GM18498 (cell line): Measurements from ENCODE around the gene MAGI2.
"Not testable (repeated sequence)": the region's sequence is repeated elsewhere in the genome, so short reads cannot be mapped to it uniquely, and the experiment has no call there.

Source experiments
- ATAC-seq: cut with Tn5 transposase; IDR thresholded peaks from one replicate; pipeline ENCODE4 v1.9.1; 2021; ENCODE audit warnings: mild to moderate bottlenecking, moderate library complexity; ENCODE audit not compliant: unreplicated experiment

The MAGI2 gene

DNA sequence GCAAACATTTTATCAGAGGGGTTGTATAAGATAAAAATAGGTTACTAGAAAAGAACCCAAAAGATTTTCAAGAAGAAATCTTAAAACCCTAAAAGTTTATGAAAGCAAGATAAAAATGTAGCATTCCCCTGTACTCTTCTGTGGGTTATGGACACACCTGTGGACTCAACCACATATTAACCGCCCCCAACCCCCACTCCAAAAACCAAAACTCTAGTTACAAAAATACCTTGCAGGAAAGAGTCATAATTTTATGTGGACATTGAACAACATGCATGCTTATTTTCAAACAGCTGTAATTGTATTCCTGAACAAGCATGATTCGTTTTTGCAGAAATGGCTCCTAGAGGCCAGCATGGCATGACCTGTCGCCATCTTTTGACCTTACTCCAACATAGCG, 1188.0 kb downstream of the MAGI2 start:
- ATAC-seq = no peak

DNA sequence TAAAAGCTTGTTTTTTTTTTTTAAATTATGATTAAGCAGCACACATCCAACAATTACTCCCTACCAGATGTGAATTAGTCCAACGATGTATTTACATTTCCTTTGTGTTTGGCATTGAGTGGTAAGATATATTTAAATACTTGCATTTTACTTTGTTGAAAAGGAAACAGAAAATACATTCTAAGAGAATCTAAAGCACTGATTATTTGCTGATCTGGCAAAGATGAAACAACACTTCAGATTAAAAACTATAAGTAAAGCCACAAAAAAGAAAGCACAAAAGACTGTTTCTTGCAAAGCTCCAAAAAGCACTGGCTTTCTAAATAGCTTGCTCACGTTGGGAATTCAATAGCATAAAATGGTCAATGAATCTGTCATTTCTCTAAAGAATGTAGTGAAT, 1188.4 kb downstream of the MAGI2 start:
- ATAC-seq = no peak

DNA sequence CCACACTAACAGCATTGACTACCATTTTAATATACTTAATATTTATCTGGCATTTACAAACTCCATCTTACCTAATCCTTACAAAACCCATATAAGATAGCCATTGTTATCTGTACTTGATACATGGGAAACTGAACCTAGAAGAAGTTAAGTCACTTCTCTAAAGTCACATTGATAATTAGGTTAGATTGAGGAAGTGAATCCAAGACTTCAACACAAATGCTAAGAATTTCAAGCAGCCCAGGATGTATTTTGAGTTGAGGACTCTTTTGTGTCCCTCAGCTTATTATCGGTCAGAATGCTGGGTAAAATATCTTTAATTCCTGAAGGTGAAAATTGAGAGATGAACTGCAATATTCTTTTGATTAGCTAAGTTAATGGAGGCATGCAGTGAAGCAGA, 1189.4 kb downstream of the MAGI2 start:
- no peak for ATAC-seq

DNA sequence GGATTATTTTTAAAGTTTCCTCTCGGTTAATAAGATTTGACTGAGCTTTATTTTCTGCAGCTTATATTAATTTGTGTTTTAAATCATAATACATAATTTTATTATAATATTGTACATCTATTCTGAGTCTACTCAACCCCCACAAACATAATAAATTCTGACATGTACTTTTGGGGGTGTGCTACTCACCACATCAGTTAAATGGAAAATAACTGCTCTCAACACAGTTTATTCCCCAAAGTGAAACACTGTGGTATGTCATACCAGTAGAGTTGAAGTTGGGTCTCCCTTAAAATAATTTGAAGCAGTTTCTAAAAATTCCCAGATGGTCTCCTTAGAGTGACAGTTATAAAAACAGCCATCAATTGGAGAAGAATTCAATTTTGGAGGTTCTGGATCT, 1191.7 kb downstream of the MAGI2 start:
- no peak for ATAC-seq

DNA sequence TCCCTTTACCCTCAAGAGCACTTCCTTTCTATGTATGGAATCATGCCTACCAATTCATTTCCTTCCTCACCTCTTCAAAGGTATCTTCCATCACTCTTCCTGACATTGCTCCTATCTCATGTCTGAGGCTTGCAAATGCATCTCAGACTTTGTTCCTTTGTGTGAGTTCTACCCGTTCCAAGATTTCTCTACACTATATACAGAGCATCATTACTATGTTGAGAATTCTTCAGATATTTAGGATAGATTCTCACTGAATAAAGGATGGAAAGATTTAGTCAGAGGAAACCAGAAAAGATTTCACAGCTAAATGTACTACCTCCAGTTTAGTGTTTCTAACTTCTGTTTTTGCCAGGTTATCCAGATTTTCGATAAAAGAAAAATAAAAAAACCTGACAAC, 1192.2 kb downstream of the MAGI2 start:
- ATAC-seq = no peak

DNA sequence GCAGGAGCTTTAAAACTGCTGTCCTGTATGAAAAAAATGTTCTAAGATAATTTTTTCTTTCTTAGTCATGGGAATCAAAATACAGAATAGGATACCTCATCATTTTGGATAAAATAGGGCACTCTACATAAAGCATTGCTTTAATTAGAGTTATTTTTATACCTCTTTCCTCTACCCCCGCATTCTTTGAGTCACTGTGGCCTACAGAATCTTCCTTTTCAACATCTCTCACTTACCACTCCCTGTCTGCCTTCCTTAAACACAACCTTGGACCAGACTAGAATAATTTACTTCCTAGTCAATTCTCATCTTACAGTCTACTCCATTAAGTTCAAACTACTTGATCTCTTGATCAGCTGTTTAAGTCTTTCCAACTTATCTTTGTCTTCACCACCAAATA, 1192.6 kb downstream of the MAGI2 start:
- ATAC-seq = no peak

DNA sequence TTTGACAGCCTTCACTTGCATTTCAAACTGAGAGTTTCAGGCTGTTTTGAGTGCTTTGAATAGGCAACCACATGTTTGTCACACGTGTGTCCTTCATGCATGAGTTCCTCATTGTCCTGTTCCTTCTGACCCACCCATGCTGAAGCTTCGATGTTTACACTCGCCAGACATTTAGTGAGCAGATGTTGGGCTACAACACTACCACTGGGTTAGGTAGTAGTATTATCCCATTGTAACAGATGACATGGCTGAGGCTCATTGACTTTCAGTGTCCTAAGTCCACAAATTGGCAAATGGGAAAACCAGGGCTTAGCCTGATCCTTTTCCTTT, 1198.8 kb downstream of the MAGI2 start:
- no peak for ATAC-seq

DNA sequence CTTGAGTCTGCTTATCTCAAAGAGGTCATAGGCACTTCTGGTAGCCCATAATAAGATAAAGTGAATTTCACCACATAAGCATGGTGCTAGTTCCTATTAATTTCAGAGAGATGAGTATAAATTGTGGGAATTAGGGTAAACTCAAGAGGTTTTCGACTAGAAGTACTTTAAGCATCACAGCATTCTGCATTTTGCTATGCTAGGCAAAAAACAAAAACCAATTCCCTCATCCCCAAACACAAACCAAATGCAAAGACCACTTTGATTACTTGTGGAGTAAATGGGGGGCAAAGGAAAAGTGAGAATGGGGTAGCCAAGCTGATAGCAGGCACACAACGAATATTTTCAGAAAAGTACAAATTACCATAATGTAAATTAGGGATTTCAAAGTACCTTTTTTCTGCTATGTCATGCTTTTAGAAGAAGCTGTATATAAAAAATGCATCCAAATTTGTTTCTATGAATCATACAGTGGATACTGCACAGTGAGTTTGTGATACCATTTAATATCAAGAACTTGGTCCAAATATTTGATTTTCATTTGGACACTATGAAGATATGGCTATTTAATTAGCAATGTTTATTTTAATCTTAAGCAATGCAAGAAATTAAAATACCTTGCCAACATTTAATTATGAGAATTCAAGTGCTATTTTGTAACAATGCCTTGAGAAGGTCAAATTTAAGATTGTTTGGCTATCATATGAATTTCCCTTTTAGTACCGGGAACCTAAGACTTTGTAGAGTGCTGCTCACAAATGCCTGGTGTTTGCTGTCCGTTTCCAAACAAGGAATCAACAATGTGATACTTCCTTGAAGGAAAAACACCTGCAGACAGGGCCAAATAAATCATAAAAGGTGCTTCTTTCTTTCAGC, 1199.4 kb downstream of the MAGI2 start:
- no peak for ATAC-seq

DNA sequence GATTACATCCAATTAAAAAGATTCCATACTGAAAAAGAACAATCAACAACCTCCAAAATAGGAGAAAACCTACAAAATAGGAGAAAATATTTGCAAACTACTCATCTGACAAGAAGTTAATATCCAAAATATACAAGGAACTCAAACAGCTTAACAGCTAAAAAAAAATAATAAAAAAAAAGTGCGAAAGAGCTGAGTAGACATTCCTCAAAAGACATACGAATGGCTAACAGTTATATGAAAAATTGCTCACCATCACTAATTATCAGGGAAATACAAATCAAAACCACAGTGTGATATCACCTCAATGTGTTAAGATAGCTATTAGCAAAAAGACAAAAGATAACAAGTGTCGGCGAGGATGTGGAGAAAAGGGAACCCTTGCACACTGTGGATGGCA, 1204.6 kb downstream of the MAGI2 start:
- no peak for ATAC-seq

DNA sequence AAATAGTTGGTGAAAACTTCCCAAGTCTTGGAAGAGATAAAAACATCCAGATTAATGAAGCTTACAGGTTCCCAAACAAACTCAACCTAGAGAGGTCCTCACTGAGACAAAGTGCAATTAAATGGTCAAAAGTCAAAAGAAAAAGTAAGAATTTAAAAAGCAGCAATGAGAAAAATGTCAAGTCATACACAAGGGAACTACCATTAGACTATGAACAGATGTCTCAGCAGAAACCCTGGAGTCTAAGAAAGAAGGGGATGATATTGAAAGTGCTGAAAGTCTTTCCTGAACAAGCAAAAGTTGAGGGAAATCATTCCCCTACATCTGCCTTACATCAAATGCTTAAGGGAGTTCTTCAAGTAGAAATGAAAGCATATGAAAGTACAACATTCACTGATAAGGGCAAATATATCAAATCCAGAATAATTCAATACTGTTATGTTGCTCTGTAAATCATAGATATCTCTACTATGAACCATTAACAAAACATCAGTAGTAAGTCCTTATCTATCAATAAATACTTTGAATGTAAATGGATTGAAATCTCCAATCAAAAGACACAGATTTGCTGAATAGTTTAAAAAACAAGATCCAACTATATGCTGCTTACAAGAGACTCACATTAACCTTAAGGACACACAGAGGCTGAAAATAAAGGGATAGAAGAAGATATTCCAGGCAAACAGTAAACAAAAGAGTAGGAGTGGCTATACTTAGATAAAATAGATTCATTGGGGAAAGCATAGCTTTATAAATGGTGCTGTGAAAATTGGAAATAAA, 1205.4 kb downstream of the MAGI2 start:
- ATAC-seq = no peak

DNA sequence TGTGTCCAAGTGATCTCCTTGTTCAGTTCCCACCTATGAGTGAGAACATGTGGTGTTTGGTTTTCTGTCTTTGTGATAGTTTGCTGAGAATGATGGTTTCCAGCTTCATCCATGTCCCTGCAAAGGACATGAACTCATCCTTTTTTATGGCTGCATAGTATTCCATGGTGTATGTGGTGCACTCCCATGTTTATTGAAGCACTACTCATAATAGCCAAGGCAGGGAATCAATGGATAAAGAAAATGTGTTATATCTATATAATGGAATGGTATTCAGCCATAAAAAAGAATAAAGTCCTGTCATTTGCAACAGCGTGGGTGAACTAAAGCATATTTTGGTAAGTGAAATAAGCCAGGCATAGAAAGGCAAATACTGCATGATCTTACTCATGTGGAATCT, 1213.3 kb downstream of the MAGI2 start:
- ATAC-seq = not testable (repeated sequence)

DNA sequence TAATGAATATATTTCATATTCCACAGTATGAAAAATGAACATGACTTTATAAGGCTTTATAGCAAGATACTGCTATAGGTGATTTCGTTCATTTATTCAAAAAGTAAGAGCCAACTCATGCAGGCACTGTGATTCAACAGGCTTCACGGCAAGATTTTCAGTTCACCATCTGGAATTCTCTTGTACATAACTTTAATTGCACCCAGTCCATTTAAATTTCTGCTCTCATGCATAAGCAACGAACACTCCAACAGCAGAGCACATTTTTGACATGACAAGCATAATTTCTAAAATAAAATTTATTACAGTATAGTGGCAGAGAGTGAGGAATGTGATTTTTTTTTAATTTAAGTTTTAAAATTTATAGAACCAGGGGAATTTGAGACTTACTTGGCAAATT, 1218.8 kb downstream of the MAGI2 start:
- no peak for ATAC-seq

DNA sequence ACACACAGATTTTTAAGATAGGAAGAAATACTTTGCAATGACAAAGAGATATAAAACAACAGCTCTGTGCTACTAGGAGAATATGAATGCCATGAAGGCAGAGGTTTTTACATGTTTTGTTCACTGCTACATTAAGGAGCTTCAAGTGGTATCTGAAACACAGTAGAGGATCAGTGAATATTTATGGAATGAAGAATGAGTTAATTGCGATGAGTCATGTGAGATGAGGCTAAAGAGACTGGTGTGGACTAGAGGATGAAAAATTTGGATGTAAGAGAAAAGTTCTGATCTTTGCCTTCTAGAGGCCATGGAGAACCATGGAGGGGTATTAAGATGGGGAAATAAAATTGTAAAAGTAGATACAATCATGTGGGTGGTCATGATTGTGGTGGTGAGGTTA, 1220.7 kb downstream of the MAGI2 start:
- ATAC-seq = no peak

DNA sequence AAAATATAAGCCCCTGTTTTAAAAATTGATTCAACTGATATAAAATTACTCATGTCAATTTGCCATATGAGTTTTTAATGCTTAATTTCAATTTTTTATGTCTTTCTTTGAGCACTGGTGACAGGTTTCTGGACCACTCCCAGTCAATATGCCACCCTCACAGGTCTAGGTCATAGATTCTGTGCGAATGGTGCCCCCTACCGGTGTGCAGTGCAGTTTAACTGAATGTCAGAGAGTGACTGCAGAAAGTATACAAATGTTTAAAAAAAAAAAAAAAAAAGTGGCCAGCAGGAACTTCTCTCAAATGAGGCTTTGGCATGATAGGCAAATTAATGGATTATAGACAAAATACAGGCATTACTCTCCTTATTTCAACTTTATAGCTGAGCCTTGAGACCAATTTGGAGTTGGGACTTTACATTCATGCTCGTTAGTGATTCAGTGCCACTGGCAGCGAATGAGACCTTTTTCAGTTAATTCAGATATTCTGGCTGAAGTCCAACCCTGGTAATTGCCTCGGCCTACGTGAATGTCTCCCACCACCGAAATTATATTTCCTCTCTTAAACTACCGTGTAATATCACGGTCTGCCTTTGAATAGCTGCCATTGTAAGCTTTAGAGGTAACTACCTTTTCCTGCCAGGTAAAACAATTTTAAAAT, 1227.3 kb downstream of the MAGI2 start:
- ATAC-seq = no peak

DNA sequence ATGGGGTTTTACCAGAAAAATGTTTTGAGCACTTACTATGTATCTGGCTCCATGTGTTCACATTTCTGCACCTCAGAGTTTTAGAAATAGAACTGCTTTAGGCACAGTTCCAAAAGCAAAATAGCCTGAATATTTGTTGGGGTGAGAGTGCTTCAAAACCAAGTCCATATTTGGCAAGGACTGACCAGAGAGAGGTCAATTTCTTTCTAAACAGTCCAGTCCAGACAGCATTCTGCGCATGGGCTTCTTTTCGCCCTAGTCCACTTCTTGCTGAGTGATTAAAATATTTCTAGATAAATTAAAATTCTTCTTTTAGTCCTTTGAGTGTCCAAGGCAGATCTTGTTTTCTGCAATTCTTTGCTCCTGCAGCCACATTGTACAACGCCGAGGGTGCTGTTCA, 1227.9 kb downstream of the MAGI2 start:
- no peak for ATAC-seq

DNA sequence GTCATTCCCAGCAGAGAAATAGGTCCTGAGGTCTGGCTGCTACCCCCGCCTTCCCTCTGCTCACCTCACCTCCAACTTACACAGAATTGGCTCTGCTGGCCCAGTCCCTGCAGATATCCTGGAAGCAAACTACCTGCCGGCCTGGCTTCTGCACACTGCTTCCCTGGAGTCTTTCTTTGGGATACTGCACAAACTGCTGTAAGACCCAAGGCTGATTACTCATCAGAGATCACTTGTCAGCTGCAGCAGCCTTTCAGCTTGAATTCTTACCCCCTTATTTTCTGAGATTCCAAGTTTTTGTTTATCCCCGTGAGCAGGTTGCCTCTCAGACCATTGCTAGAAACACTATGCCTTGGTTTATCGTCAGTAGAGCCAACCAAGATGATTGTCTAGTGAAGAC, 1228.5 kb downstream of the MAGI2 start:
- ATAC-seq = no peak

DNA sequence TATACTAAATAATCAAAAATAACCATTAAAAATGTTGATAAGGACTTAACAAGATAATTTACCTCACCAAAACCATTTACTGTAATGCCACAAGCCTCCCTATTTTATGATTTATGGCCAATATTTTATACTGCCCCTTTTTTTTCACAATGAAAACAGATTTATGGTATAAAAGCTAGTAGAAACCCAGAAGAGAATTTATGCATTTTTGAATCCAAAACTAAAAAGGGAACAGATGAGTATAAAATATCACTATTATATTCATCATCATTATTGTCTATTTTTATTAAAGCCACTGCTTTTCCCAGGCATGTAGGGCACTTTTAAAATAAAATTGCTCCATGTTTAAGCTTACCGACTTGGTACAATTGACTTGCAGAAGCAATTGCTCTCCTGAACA, 1229.9 kb downstream of the MAGI2 start:
- ATAC-seq = no peak

DNA sequence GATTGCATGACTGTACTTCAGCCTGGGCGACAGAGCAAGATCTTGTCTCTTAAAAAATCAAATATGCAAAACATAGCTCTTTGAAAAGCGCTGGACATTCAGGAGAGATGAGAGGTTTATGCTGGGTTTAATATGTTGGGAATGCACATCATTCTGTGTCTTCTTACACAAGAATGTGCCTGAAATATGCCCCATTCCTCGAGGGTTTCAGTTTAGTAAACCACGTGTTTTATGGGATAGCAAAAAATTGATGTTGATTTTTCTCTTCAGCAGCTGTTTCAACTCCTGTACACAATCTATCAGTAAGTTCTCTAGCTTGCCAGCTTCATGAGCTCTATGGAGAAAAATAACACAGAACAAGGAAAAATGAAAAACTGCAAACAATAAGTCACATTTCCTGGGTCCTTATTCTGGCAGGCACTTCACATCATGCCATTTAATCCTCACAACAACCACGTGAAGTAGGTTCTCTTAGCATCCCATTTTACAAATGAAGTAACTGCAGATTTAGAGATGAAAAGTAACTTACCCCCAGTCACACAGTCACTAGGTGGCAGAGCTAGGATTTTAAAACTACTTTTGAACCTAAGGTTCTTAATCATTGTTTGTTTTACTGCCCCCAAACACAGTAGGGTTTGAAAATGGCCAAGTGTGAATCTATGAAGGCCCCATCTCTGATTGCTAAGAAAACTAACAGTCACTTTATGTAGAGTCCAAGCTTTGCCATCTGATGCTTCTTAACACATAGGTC, 1231.3 kb downstream of the MAGI2 start:
- no peak for ATAC-seq

DNA sequence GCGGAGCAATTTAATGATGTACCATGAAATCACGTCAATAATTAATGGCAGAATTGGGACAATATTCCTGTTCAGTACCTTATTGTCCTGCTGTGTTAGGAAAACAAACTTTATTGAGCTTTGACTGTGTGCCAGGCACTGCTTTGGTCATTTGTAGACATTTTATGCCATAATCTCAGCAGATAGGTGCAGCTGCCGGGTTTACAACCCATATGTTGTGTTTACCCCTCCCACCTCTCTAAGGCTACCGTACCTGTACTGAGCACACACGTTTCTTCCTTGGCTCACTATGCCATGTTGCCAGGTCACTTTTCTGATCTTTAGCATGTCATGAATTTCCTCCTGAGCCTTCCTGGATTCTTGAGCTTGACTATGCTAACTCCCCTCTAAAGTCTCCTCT, 1232.7 kb downstream of the MAGI2 start:
- ATAC-seq = no peak

DNA sequence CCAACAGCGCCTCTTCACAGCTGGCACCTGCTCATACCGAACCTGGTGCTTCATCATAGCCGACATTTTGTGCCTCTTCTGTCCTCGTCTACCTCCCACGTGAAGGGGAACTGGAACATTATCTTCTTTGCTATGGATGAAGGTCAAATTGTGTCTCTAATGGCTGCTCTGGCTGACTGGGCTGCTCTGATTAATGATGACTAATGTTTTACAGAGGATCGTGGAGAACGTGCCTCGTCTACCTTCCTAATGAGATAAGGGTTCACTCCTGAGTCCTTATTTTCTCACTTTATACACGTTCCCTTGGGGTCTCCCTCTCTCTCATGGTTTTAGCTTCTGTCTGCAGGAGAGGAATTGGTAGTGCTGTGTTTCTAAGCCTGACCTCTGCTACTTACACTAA, 1234.6 kb downstream of the MAGI2 start:
- no peak for ATAC-seq

DNA sequence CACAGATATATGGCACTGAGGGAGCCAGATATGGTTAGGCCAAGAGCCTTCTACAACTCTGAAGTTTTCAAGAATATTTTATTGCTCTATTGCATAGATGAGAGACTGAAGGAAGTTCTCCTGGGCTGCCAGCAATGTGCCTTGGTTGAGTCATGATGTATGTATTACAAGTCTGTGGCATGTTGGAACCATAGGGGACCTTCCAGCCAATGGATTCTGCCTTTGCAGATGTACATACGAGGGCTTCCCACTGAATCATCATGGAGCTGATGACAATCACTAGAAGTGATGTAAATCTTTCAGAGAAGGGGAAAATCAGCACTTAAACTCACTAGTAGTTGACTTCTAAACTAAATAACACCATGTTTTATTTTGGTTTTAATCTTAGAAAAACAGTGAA, 1235.4 kb downstream of the MAGI2 start:
- no peak for ATAC-seq
